Hepatocyte (in vitro differentiated cells): ENCODE data around the gene CABP4. TPM values are rescaled to one million over a fixed set of nuclear protein-coding genes. Genes with fewer than 3 reads are reported as not detected.

ENCODE experiments used
- DNase-seq: peaks from one replicate; pipeline ENCODE4 v3.0.0-alpha.2; 2016; ENCODE audit warnings: low spot score
- H2AFZ ChIP-seq: fragments of 200-600 bp; sonication (generic); 2 replicates; pipeline ENCODE4 v1.6.0; 2016; ENCODE audit warnings: antibody characterized with exemption, mild to moderate bottlenecking
- H3K27ac ChIP-seq: fragments of 200-600 bp; sonication (generic); 2 replicates; pipeline ENCODE4 v1.5.1; 2016; ENCODE audit warnings: mild to moderate bottlenecking
- H3K27me3 ChIP-seq: fragments of 200-600 bp; sonication (generic); 2 replicates; pipeline ENCODE4 v1.6.1; 2016
- H3K36me3 ChIP-seq: fragments of 200-600 bp; sonication (generic); replicated peaks from 2 replicates; pipeline ENCODE4 v1.5.1; 2016; ENCODE audit warnings: low read depth; ENCODE audit not compliant: insufficient read depth
- H3K4me1 ChIP-seq: fragments of 200-600 bp; sonication (generic); 2 replicates; pipeline ENCODE4 v1.5.1; 2016; ENCODE audit warnings: mild to moderate bottlenecking, moderate library complexity; ENCODE audit not compliant: insufficient read depth
- H3K4me2 ChIP-seq: fragments of 200-600 bp; sonication (generic); 2 replicates; pipeline ENCODE4 v1.6.0; 2016
- H3K4me3 ChIP-seq: fragments of 200-600 bp; sonication (generic); 2 replicates; pipeline ENCODE4 v1.5.1; 2016; ENCODE audit warnings: mild to moderate bottlenecking
- H3K79me2 ChIP-seq: fragments of 200-600 bp; sonication (generic); 2 replicates; pipeline ENCODE4 v1.6.0; 2017; ENCODE audit warnings: mild to moderate bottlenecking
- H3K9me2 ChIP-seq: fragments of 200-600 bp; sonication (generic); replicated peaks from 2 replicates; pipeline ENCODE4 v1.6.0; 2017; ENCODE audit warnings: mild to moderate bottlenecking; ENCODE audit not compliant: insufficient read depth
- H3K9me3 ChIP-seq: fragments of 200-600 bp; sonication (generic); 2 replicates; pipeline ENCODE4 v1.5.1; 2016; ENCODE audit warnings: low read depth, mild to moderate bottlenecking
- H4K20me1 ChIP-seq: fragments of 200-600 bp; sonication (generic); 2 replicates; pipeline ENCODE4 v1.6.0; 2016; ENCODE audit warnings: mild to moderate bottlenecking; ENCODE audit not compliant: insufficient read depth, poor library complexity, severe bottlenecking
- CTCF ChIP-seq: fragments of 200-600 bp; sonication (generic); IDR thresholded peaks from 2 replicates; pipeline ENCODE4 v1.5.1; 2016; ENCODE audit warnings: antibody characterized with exemption, mild to moderate bottlenecking; ENCODE audit not compliant: poor library complexity
- EZH2 ChIP-seq: fragments of 200-600 bp; sonication (generic); IDR thresholded peaks from 2 replicates; pipeline ENCODE4 v1.6.1; 2016; ENCODE audit warnings: antibody characterized with exemption, mild to moderate bottlenecking, borderline replicate concordance
- EZH2phosphoT487 ChIP-seq: fragments of 200-600 bp; sonication (generic); IDR thresholded peaks from one replicate; pipeline ENCODE4 v1.6.1; 2018; ENCODE audit warnings: antibody characterized with exemption, mild to moderate bottlenecking, low read depth, moderate library complexity; ENCODE audit not compliant: unreplicated experiment, severe bottlenecking
- WGBS: methylation state at CpG from one replicate; pipeline ENCODE4 v1.1.6; 2016; ENCODE audit warnings: low lambda C conversion rate; ENCODE audit errors: missing lambda C conversion rate; 5-methylcytosine and 5-hydroxymethylcytosine counted together
- polyA plus RNA-seq: library from polyadenylated mRNA; unstranded; fragments of >200 nt; fragmentation: Nextera tagmentation; extraction: Ambion mirVana; gene quantifications from 2 replicates; pipeline ENCODE4 v1.2.1, GENCODE V29; 2016
- total RNA-seq: library from RNA; depleted of rRNA; stranded (reverse); fragments of >200 nt; gene quantifications from 2 replicates; pipeline ENCODE4 v1.2.3, GENCODE V29; 2014

CABP4 gene
- total and polyA plus RNA-seq, 2 experiments from 2014 or later: not detected

- Histone ChIP-seq H3K79me2 (peaks cover 22% of the 10 kb centered on the region), H3K9me2 (no peaks in the 10 kb centered on the region), H4K20me1 (peaks cover 9% of the 10 kb centered on the region), H3K36me3 (no peaks in the 10 kb centered on the region), H3K4me3 (no peak overlapping the region), H3K4me1 (peaks cover 18% of the 10 kb centered on the region), H3K27me3 (no peaks in the 10 kb centered on the region), H3K9me3 (no peaks in the 10 kb centered on the region), H3K4me2 (no peak overlapping the region), H2AFZ (no peak overlapping the region), H3K27ac (no peak overlapping the region)
- TF ChIP-seq EZH2 (no peak), CTCF (no peak), EZH2phosphoT487 (no peak)
- 93% methylated on average over 14 of the region's 18 CpGs for WGBS
- no peak for DNase-seq
These were observed 47.3 kb downstream of the CABP4 start for GRCh38 chr11:67502328-67502979.

- H2AFZ ChIP-seq: no peak overlapping the region
- TF ChIP-seq EZH2 (no peak), EZH2phosphoT487 (no peak), CTCF (no peak)
- H3K4me2 ChIP-seq: peak overlapping the region; percentile 97
- H3K27me3 ChIP-seq: no peaks in the 10 kb centered on the region
- no peaks in the 10 kb centered on the region for H3K9me2 ChIP-seq
- H3K4me1 ChIP-seq: peaks cover 18% of the 10 kb centered on the region
- H4K20me1 ChIP-seq: peaks cover 9% of the 10 kb centered on the region
- peak overlapping the region; percentile 76 for H3K4me3 ChIP-seq
- peaks cover 22% of the 10 kb centered on the region for H3K79me2 ChIP-seq
- no peak for DNase-seq
- H3K27ac ChIP-seq: no peak overlapping the region
- no peaks in the 10 kb centered on the region for H3K9me3 ChIP-seq
- 81% methylated on average over 19 of the region's 19 CpGs for WGBS
- H3K36me3 ChIP-seq: no peaks in the 10 kb centered on the region
These were observed 48.2 kb downstream of the CABP4 start for GRCh38 chr11:67503119-67504004.

- peaks cover 22% of the 10 kb centered on the region for H3K4me1 ChIP-seq
- DNase-seq: peak; percentile 71
- 2% methylated on average over 42 of the region's 101 CpGs for whole genome bisulfite sequencing
- H3K36me3 ChIP-seq: no peaks in the 10 kb centered on the region
- H3K27me3 ChIP-seq: no peaks in the 10 kb centered on the region
- H4K20me1 ChIP-seq: peaks cover 9% of the 10 kb centered on the region
- H3K4me2 ChIP-seq: peak overlapping the region; percentile 97
- H3K79me2 ChIP-seq: peaks cover 22% of the 10 kb centered on the region
- TF ChIP-seq CTCF (no peak), EZH2 (no peak), EZH2phosphoT487 (no peak)
- H3K27ac ChIP-seq: peak overlapping the region; percentile 98
- H3K4me3 ChIP-seq: peak overlapping the region; percentile 76
- H3K9me2 ChIP-seq: no peaks in the 10 kb centered on the region
- H2AFZ ChIP-seq: peak overlapping the region; percentile 37
- no peaks in the 10 kb centered on the region for H3K9me3 ChIP-seq
These were observed 49.1 kb downstream of the CABP4 start for GRCh38 chr11:67504005-67504949.
